Stimulated activated CD4-positive, alpha-beta T cell treated with anti-CD3 and anti-CD28 coated beads, Interleukin-12 subunit alpha, Interleukin-12 subunit beta, amount 100 ng/mL, for 24 hours (primary cell): ENCODE data around the gene GAA.
"Not testable (repeated sequence)": the region's sequence is repeated elsewhere in the genome, so short reads cannot be mapped to it uniquely, and the experiment has no call there.

ENCODE experiments used
- DNase-seq, 2 experiments: peaks; one replicate each; pipeline ENCODE4 v3.0.0-alpha.2; 2020; ENCODE audit warnings: low read depth in 2 of 2

GAA gene

DNA sequence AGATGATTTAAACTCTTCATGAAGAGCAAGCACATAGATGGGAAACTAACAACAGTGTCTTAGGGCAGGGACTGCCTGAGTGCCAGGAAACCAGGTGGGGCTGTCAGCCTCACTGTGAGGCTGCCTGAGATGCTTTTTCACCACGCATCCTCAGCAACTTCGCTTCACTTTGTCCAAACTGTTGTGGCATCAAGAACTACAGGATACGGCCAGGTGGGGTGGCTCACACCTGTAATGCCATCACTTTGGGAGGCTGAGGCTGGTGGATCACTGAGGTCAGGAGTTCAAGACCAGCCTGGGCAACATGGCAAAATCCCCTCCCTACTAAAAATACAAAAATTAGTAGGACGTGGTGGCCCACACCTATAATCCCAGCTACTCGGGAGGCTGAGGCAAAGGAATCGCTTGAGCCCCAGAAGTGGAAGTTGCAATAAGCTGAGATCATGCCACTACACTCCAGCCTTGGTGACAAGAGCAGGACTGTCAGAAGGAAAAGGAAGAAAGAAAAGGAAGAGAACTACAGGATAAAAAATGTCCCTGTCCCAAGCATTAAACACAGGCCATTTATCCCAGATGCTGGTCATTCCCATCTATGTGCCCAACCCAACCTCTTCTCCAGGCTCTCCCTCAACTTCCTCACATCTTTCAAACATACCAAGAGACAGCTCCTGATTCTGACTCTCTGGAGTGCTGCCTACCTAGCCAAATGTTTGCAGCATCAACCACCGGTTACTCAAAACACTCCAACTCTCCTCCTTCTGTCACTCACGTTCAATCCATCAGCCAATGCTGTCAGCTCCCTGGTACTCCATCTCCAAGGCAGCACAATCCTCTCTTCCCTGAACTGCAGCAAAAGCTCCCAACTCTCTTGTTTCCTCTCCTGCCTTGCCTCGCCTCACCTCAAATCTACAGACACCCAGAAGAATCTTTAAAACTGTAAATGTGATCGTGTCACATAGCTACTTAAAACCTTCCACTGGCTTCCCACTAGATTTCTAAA lies 44.0 kb downstream of the GAA start:
- no peak for DNase-seq

DNA sequence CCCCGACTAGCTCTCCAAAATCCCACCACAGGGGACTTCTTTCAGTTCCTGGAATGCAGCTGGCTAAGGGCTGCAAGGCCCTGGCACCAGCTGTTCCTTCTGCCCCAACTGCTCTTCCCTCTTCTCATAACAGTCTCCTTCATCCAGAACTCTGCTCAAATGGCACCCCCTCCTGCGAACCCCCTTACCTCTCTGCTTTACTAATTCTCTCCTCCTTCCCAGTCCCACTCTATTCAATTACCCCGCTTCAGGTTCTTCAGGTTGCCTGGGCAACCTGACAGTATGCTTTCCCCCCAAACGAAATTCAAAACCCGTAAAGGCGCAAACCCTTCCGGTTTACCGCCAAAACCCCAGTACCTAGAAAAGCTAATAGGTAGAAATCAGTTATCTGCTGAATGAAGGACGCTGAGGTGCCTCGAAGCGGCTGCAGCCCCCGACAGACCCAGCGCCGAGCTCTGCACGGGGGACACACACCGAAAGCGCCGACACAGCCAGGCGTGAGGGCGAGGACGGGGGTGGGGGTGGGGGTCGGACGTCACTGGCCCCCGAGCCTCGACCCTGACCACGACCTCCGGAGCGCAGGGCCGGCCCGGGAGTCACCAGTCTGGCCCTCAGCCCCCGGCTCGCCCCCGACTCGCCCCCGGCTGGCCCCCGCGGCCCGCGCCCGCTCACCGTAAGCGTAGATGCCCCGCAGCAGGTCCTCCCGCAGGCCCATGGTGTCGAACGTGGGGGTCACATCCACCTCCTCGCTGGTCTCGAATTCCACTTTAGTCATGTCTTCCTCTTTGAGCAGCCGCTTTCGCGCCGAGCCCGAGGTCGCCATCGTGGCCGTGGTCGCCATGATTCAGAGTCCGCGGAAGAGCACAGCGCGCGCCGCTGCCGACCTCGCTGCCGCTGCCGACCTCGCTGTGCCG lies 45.0 kb downstream of the GAA start:
- no peak for DNase-seq

DNA sequence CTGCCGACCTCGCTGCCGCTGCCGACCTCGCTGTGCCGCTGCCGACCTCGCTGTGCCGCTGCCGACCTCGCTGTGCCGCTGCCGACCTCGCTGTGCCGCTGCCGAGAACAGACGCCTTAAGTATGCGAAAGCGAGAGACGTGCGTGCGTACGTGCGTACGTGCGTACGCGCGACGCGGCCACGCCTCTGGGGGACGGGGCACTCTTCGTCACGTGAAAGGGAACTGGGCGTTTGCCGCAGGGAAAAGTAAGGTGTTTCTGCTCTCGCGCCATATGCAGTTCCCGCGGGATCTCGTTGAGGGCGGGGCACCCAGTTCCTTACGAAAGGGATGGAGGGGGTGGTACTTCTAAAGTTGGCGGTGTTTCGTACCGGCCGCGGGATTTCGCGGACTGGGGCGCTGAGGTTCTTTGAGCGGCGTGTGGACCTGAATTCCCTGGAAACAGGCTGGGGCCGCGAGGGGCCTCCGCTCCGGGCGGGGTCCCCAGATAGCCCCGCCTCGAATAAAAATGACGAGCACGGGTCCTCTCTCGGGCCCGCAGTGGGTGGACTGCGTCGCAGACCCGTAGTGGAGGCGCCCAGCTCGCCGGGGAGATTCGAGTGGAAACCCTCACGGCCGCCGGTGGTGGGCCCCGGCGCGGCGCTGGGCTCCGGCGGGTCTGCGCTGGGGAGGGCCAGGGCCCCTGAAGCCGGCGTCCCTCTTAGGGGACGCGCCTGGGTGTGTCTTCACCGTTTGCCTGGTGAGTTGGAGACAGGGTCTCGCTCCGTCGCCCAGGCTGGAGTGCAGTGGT lies 45.8 kb downstream of the GAA start, which contains the start of gene EIF4A3:
Gene EIF4A3, minus strand, starts transcription at position 94 of the 788 bp plus-strand sequence. CDS start 167 bp downstream, outside the sequence.
- peak; percentile 92 to 98 for DNase-seq

DNA sequence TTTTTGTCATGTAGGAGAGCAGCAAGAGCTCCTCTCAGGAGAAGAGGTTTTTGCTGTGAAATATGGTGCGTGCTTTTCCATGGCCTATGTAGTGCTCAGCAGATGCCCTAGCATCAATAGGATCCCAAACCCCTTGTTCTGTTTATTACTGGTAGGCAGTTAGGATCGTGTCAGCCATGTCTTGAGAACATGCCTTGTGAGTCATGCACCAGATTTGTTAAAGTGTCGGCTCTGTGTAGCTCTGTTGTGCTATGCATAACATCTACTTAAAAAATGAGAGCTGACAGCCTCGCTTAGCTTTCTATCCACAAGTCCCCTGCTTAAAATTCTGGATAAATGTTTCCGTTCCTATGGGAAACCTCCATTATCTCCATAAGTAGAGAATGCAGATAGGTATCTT lies 50.0 kb downstream of the GAA start:
- DNase-seq: no peak

DNA sequence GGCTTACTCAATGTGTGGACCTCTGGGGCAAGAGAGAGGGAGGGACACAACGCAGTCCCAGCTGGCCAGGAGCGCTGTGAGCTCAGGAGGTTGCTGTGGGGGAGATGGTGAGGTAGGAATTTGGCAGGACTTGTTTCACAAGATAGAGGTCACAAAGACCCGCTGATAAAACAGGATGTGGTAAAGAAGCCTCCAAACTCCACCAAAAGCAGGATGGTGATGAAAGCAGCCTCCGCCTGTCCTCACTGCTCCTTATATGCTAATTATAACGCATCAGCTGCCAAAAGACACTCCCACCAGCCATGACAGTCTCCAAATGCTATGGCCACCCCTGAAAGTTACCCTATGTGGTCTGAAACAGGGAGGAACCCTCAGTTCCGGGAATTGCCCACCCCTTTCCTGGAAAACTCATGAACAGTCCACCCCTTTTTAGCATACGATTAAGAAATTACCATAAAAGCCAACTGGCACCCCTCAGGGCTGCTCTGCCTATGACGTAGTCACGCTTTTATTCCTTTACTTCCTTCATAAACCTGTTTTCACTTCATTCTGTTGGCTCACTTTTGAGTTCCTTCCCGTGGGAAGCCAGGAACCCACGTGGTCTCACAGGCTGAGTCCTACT lies 50.8 kb downstream of the GAA start:
- no peak for DNase-seq

DNA sequence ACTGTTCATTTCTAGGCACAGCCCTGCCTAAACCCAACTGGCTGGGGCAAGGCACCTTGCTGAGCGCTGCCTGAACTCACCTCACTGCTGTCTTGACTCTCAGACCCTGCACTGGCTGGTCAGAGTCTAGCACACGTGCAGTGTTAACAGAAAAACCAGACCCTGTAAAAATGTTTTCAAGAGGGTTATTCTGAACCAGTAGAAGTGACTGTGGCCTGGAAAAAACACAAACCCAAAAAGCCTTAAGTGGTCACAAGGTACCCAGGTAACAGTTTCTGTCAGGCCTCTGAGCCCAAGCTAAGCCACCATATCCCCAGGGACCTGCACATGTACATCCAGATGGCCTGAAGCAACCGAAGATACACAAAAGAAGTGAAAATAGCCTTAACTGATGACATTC lies 51.6 kb downstream of the GAA start:
- DNase-seq: no peak

GRCh38 chr17:80154166-80154565 lies 52.8 kb downstream of the GAA start:
- no peak for DNase-seq

- not testable (repeated sequence) for DNase-seq
These were observed 54.2 kb downstream of the GAA start for GRCh38 chr17:80155600-80155999.

DNA sequence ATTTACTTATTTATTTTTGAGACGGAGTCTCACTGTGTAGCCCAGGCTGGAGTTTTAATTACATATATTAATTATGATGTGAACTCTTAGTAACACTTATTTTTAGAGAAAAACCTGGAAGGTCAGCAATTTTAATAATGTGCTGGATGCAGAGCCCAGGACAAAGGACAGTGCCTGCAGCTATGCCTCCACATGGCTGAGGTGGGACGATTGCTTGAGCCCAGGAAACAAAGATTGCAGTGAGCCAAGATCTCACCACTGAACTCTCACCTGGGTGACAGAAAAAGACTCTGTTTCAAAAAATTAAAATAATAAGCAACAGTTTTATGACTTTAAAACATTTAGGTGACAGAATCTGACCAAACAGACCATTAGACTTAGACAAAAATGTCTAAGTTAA lies 57.5 kb downstream of the GAA start:
- DNase-seq: no peak

- DNase-seq: no peak
These were observed 59.2 kb downstream of the GAA start for GRCh38 chr17:80160536-80160935.

DNA sequence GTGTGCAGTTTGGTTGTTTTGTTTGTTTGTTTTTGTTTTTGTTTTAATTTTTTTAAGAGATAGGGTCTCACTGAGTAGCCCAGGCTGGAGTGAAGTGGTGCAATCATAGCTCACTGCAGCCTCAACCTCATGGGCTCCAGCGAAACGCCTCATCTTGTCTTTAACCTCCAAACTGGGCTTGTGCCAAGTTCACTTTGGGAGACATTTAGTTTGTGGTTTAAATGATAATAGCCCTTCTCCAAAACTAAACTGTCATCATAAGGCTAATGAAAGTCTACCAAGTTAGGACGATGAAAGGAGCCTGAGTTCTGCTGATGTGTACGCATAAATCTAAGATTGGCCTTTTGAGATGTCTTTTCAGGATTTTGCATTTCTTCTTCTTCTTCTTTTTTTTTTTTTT lies 62.0 kb downstream of the GAA start:
- DNase-seq: no peak

DNA sequence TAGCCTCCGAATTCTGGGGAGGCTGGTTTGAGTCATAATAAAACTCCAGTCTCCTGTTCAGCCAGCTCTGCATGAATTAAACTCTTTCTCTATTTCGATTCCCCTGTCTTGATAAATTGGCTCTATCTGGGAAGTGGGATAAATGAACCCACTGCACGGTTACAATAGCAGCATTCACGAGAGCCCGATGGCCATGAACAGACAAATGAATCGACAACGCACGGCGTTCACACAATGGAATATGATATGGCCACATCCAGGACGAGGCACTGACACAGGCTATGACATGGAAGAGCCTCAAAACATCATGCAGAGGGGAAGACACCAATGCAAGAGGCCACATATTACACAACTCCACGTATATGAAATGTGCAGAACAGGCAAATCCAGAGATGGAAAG lies 62.8 kb downstream of the GAA start:
- no peak for DNase-seq

DNA sequence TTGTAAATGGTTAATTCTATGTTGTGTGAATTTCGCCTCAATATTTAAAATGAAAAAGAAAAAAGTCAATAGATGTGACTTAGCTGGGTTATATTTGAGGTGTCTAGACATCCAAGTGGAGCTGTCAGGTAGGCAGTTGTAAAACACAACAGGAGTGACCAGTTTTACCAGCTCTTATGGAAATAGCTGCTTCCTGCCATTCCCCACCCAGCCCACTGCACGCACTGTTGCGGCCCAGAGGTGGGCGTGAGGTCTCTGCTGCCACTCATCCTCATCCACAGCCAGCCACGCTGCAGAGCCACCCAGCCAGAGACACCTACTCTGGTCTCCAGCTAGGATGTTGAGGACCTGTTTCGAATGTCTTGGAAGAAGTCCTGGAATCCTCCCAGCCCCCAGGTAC lies 65.1 kb downstream of the GAA start:
- no peak for DNase-seq

GRCh38 chr17:80168371-80168770 lies 67.0 kb downstream of the GAA start:
- DNase-seq: no peak

- no peak for DNase-seq
These were observed 67.7 kb downstream of the GAA start for GRCh38 chr17:80169107-80169506.
